ENCODE data around the gene HOXB4.
A peak's percentile ranks its signal among the peaks of the same experiment; 100 is the strongest.

Gene HOXB4

DNA sequence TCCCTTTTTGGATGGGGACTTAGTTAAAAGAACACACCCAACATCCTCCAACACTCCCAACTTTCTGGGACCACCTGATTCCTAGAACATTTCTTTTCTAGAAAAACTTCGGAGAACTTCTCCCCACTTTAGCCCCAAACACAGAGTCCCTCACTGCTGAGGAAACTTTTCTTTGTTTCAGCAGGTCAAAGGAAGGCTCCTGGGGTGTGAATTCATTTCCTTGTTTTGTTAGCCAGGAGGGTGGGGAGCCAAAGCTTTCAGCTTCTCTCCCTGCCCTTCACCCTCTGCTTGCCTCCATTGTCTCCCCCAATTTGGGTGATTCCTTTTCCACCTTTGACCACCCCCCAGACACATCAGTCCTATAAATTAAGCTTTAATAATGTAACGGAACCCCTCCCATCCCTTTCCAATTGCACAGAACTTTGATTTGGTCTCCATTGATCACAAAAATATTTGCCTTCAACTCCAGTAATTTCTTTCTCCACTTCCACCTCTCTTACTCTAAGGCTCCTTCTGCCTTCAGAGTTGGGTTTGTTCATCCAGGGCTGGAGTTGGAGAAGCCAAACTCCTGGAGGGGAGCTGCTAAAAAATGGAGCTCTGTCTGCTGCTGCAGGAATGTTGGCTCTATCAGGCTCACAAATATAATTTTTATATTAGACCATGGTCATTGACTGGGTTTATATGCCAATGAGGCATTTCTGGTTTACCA, 10.3 kb downstream of the HOXB4 start:
- Mint-ChIP-seq H3K27ac (ENCODE audit: low read depth) (no peak overlapping the region), H3K9me3 (no peaks in the 10 kb centered on the region), H3K36me3 (ENCODE audit: insufficient read depth) (peaks cover 9% of the 10 kb centered on the region), H3K27me3 (no peaks in the 10 kb centered on the region), H3K4me3 (no peak overlapping the region), H3K4me1 (peaks cover 5% of the 10 kb centered on the region)
- no peak for ATAC-seq (replicated peaks; ENCODE audit: extremely low read depth, poor library complexity, severe bottlenecking)
- no peak for DNase-seq (ENCODE audit: low spot score in 2 of 2)

DNA sequence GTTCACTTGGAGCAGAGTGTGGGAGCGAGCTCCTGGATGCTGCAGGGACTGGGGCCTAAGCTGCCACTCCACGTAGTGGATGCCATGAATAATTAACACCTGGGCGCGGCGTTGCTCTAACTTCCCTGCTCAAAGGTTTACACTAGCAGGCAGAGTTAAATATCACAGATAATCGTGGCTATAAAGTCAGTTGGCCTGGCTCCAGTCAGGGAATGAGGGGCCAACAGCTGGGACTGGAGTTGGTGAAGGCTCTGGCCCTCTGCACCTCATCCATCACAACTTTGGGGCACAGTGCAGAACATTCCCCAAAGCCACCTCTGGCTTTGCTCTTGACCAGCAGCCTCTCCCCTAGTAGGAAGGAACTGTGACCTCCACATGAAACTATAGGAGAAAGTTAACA, 10.9 kb downstream of the HOXB4 start:
- Mint-ChIP-seq H3K4me3 (no peak overlapping the region), H3K27me3 (no peaks in the 10 kb centered on the region), H3K9me3 (no peaks in the 10 kb centered on the region), H3K36me3 (ENCODE audit: insufficient read depth) (peaks cover 9% of the 10 kb centered on the region), H3K4me1 (peaks cover 5% of the 10 kb centered on the region), H3K27ac (ENCODE audit: low read depth) (no peak overlapping the region)
- no peak for DNase-seq (ENCODE audit: low spot score in 2 of 2)
- no peak for ATAC-seq (replicated peaks; ENCODE audit: extremely low read depth, poor library complexity, severe bottlenecking)

DNA sequence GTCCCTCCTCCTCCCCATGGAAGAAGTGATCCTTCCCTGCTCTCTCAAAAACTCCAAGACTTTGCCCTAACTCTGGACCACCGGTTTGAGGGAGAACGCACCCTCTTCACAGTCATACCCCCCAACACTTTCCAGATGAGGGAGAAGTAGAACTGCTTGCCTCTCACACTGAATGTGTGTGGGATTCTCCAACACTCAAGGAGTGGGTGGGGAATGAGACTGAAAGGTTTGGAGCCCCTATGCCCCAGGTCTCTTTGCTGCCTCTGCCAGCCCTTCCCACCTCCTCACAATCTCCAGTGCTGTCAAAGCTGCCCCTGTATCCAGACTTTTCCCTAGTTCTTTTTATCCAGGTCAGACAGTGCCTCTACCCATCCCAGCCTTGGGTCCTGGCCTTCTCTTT, 11.4 kb downstream of the HOXB4 start:
- DNase-seq (ENCODE audit: low spot score in 2 of 2) (no peak), ATAC-seq (replicated peaks; ENCODE audit: extremely low read depth, poor library complexity, severe bottlenecking) (no peak)
- Mint-ChIP-seq H3K4me1 (peaks cover 8% of the 10 kb centered on the region), H3K9me3 (no peaks in the 10 kb centered on the region), H3K36me3 (ENCODE audit: insufficient read depth) (peaks cover 9% of the 10 kb centered on the region), H3K27ac (ENCODE audit: low read depth) (no peak overlapping the region), H3K4me3 (no peak overlapping the region), H3K27me3 (no peaks in the 10 kb centered on the region)

DNA sequence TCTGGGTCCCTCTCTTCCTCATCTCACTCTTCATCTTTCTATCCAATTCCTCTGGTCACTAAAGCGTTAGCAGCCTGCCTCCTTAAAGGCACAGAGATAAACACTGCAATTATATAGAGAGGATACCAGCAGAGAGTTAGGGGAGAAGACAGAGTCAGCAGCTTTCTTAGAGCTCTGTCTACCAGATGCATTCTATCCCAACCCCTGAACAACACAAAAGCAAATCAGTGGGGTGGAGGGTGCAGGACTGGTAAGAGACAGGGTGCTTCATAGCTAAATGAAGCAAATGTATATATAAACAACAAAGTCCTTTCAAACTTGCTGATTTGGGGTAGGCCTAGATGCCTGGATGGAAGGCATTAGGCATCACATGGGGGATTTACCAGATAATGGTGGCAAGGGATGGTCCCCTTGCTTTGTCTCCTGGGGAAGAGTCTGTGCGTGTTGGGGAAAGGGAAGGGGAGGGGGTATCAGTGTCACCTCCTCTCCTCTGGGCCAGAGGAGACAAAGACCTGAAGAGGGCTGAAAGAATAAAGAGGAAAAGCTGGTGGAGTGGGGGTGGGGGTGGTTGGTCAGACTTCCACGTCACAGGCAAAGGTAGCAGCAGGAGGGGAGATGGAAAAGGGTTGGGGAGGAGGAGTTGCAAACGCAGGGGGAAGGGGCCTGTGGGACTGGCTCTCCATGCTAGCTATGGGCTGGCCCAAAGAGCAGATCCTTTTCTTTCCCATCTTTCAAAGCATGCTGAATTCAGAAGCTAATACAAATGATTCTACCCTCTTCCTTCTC, 12.0 kb downstream of the HOXB4 start:
- Mint-ChIP-seq H3K9me3 (no peaks in the 10 kb centered on the region), H3K27ac (ENCODE audit: low read depth) (no peak overlapping the region), H3K36me3 (ENCODE audit: insufficient read depth) (peaks cover 4% of the 10 kb centered on the region), H3K4me1 (peaks cover 13% of the 10 kb centered on the region), H3K27me3 (no peaks in the 10 kb centered on the region), H3K4me3 (no peak overlapping the region)
- ATAC-seq (replicated peaks; ENCODE audit: extremely low read depth, poor library complexity, severe bottlenecking) (no peak), DNase-seq (ENCODE audit: low spot score in 2 of 2) (no peak)

DNA sequence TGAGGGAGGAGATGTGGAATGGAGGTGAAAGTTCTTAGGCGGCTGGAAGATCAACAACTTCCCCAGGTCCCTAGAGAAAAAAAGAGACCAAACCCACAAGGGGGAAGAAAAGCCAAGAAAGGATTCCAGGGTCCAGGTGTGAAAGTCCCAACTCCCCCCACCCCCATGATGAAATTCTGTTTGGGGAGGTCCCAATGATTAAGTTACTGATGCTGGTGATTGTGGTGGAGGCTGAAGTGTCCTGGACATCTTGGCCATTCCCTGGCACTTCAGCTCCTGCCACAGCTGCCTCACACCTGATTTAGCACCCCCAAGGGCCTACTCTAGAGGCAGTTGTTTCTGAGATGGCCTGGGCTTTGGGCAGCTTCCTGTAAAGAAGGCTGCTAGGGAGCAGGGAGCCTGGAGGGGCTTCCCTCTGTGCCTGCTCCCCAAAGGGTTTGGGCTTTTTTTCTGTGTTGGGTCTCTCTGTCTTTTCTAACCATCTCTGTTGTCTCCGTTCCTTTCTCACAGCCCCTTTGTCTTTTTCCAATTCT, 13.1 kb downstream of the HOXB4 start:
- DNase-seq (ENCODE audit: low spot score in 2 of 2) (no peak), ATAC-seq (replicated peaks; ENCODE audit: extremely low read depth, poor library complexity, severe bottlenecking) (no peak)
- Mint-ChIP-seq H3K36me3 (ENCODE audit: insufficient read depth) (peaks cover 4% of the 10 kb centered on the region), H3K27me3 (no peaks in the 10 kb centered on the region), H3K9me3 (no peaks in the 10 kb centered on the region), H3K4me1 (peaks cover 13% of the 10 kb centered on the region), H3K4me3 (no peak overlapping the region), H3K27ac (ENCODE audit: low read depth) (no peak overlapping the region)

DNA sequence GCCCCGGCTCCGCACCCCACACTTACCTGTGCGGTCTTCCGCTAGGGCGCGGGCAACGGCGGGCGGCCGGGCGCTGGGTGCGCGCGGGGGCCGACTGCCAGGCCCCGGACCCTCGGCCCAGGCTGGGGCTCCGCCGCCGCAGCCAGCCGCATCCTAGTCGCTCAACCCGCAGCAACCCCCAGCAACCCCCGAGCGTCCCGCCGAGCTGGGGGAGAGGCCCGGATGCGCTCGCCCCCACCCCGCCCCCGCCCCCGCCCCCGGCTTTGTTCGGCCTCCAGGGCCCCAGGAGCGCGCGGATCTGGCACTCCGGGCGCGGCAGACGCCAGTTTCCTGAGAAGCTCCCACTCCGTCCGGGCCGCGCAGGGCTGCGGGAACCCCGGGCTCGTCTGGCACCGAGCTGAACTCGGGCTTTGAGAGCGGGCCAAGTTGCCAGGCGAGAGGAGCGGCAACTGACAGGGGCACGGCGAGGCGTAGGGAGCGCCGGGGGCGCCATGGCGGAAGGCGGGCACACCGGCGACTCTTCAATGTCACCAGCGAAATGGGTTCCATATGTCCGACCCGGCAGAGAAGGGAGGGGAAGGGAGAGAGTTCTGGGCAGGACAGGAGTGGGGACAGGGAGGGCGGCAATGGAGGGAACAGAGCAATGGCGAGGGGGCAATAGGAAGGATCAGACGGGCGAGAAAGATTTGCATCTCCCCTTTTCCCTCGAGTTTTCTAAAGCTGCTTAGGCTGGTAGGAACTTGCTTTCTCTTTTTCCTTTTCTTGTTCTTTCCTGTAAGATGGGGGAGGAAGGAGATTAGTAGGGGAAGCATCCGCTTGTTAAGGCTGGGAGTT, 13.7 kb downstream of the HOXB4 start:
- no peak for ATAC-seq (replicated peaks; ENCODE audit: extremely low read depth, poor library complexity, severe bottlenecking)
- H3K4me3 Mint-ChIP-seq, result no peak overlapping the region
- no peak overlapping the region for H3K27ac Mint-ChIP-seq (ENCODE audit: low read depth)
- H3K9me3 Mint-ChIP-seq, result no peaks in the 10 kb centered on the region
- H3K27me3 Mint-ChIP-seq, result no peaks in the 10 kb centered on the region
- H3K36me3 Mint-ChIP-seq (ENCODE audit: insufficient read depth), result peaks cover 5% of the 10 kb centered on the region
- DNase-seq (ENCODE audit: low spot score in 2 of 2), result no peak
- H3K4me1 Mint-ChIP-seq, result peaks cover 13% of the 10 kb centered on the region

DNA sequence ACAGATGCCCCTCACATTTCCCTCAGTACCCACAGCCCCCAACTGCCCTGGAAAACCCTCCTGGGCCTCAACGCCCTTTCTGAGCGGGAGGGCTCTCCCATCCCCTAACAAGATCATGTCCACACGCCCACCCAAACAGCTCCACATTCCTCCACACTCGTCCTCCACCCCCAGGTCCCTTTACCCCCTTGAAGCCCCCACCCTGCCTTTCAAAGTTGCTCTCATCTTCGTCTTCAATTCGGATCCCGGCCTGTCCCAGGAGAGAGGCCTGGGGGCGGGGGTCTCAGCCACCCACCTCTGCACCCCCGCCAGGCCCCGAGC, 14.3 kb downstream of the HOXB4 start:
- H3K9me3 Mint-ChIP-seq, result no peaks in the 10 kb centered on the region
- no peak overlapping the region for H3K27ac Mint-ChIP-seq (ENCODE audit: low read depth)
- peaks cover 9% of the 10 kb centered on the region for H3K4me1 Mint-ChIP-seq
- ATAC-seq (replicated peaks; ENCODE audit: extremely low read depth, poor library complexity, severe bottlenecking) (no peak), DNase-seq (ENCODE audit: low spot score in 2 of 2) (no peak)
- H3K36me3 Mint-ChIP-seq (ENCODE audit: insufficient read depth), result peaks cover 2% of the 10 kb centered on the region
- H3K4me3 Mint-ChIP-seq, result no peak overlapping the region
- H3K27me3 Mint-ChIP-seq, result no peaks in the 10 kb centered on the region

DNA sequence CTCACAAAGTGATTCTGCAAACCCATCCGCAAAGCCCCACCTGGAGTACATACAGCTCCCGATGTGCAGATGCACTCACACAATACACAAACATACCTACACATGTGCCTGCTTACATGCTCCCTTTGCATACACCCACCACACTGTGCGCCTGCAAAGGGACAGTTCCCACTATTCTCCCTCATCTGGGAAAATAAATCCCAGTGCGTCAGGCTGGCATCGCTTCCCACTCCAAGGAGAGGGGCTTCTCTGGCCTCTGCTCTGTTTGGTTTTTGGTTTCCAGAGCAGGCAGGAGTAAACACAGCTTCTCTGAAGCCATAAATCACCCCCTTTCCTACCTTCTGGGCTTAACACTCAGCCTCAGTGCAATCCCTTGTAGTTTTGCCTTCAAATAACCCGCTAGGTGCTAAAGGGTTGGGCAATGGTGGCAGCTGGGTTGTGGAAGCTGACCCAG, 14.7 kb downstream of the HOXB4 start:
- no peak for DNase-seq (ENCODE audit: low spot score in 2 of 2)
- ATAC-seq (replicated peaks; ENCODE audit: extremely low read depth, poor library complexity, severe bottlenecking), result no peak
- Mint-ChIP-seq H3K9me3 (no peaks in the 10 kb centered on the region), H3K4me1 (peaks cover 9% of the 10 kb centered on the region), H3K36me3 (ENCODE audit: insufficient read depth) (peaks cover 2% of the 10 kb centered on the region), H3K4me3 (no peak overlapping the region), H3K27ac (ENCODE audit: low read depth) (no peak overlapping the region), H3K27me3 (no peaks in the 10 kb centered on the region)

DNA sequence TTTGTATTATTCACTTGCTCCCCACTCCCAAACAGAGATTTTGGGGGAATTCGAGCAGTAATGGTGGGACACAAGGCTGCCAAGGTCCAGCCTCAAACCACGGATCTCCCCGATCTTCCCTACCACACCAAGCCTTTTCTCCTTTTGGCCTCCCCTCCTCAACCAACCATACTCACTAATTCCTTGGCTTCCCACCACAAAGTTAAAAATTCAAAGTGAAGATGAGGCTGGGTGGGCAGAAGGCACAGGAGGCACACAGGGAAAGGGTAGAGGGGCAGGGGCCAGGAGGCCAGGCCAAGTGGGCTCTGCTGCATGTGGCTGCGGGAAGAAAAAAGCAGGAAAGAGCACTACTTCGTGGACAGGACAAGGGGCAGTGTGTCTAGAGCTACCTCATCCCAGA, 15.2 kb downstream of the HOXB4 start:
- no peak overlapping the region for H3K27ac Mint-ChIP-seq (ENCODE audit: low read depth)
- H3K4me3 Mint-ChIP-seq, result no peak overlapping the region
- H3K9me3 Mint-ChIP-seq, result no peaks in the 10 kb centered on the region
- H3K27me3 Mint-ChIP-seq, result no peaks in the 10 kb centered on the region
- DNase-seq (ENCODE audit: low spot score in 2 of 2) (no peak), ATAC-seq (replicated peaks; ENCODE audit: extremely low read depth, poor library complexity, severe bottlenecking) (no peak)
- peaks cover 9% of the 10 kb centered on the region for H3K4me1 Mint-ChIP-seq
- peaks cover 2% of the 10 kb centered on the region for H3K36me3 Mint-ChIP-seq (ENCODE audit: insufficient read depth)

DNA sequence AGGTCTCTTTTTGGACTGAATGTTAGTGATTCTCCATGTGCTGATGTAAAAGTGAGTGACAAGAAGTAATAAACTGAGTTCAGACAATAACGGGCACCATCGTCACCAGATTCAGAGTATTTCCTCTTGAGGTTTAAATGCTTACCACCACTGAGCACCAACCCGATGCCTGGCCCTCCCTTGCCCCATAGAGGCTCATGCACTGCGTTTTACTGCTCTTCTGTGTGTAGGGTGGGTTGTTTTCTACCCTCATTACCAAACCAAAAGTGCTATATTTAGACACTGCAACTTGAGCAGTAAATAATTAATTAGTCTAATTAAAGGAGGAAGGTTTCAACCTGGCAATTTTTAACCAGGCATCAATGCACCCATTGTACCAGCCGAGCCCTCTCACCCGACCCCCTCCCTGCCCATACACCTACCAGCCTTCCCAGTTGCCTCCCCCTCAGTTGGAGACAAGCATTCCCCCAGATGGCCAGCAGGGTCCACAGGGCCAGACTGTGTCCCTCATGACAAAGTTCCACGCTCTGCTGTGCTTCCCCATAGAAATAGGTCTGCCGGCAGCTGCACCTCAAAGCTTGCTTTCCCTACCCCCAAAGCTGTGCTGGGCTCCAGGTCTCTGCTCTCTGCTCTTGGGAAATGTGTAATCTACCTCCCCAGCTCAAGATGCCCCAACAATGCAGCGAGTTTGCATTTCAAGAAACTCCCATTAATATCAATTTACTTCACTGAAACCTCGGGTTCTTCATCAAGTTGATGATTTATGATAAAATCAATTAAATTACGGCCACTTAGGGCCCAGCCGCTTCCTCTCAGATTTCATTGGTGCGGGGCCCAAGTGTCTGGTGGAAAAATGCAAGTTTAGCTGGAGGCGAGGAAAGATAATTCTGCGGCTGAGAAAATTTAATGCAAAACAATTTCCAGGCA, 16.0 kb downstream of the HOXB4 start:
- Mint-ChIP-seq H3K27me3 (no peaks in the 10 kb centered on the region), H3K4me1 (peaks cover 9% of the 10 kb centered on the region), H3K9me3 (no peaks in the 10 kb centered on the region), H3K36me3 (ENCODE audit: insufficient read depth) (peaks cover 3% of the 10 kb centered on the region), H3K27ac (ENCODE audit: low read depth) (no peak overlapping the region), H3K4me3 (no peak overlapping the region)
- ATAC-seq (replicated peaks; ENCODE audit: extremely low read depth, poor library complexity, severe bottlenecking) (peak; percentile 65), DNase-seq (ENCODE audit: low spot score in 2 of 2) (no peak)

DNA sequence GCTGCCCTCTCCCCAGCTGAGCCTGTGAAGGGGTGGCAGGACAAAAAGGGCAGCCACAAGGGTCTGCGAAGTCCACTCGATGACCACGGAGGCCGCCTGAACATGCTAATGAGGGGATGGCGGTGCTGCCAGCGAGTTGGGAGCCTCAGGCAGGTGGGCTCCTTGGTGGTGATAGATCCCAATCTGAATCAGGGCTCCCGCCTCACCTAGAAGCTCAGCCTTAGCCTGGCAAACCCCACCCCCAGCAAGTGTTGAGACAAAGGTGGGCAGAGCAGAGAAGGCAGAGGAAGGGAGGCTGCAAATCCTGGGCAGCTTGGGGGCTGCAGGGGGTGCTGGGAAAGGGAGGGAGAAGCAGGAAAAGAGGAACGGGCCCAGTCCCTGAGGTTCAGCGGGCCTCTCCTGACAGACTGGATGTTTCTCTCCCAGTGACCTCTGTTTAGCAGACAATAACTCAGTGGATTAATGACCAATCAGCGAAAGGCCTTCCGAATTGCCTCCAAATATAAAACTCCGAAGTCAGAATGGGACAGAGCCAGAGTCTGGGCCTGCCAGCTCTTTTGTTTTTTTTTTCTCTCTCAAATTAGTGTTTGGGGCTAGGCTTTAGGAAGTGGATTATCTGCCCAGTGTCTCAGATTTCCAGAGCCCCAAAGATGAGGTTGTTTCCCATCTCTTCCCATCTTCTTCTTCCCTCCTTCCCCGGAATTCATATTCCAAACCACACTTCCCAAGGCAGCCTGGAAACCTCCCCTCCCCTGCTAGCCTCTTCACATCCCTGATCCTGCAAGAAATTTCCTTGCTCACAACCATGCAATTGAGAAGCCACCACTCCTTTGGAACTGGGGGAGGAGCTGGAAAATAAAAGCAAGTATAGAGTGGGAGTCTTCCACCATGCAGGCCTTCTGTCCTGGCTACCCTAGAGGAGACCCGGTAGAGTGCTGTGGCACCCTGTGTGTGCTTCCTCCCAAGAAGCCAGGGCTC, 18.0 kb downstream of the HOXB4 start:
- Mint-ChIP-seq H3K27ac (ENCODE audit: low read depth) (no peak overlapping the region), H3K9me3 (no peaks in the 10 kb centered on the region), H3K36me3 (ENCODE audit: insufficient read depth) (peaks cover 5% of the 10 kb centered on the region), H3K27me3 (no peaks in the 10 kb centered on the region), H3K4me1 (peaks cover 13% of the 10 kb centered on the region), H3K4me3 (no peak overlapping the region)
- no peak for DNase-seq (ENCODE audit: low spot score in 2 of 2)
- no peak for ATAC-seq (replicated peaks; ENCODE audit: extremely low read depth, poor library complexity, severe bottlenecking)

All from central memory CD8-positive, alpha-beta T cell (primary cell).